Stimulated activated naive CD4-positive, alpha-beta T cell (primary cell): ENCODE results near the gene PIGR.
A peak's percentile ranks its signal among the peaks of the same experiment; 100 is the strongest.

ENCODE experiments used
- DNase-seq, 6 experiments: peaks; one replicate each; lab custom pipeline; 2025; lab: John Stamatoyannopoulos, UW

The PIGR gene

DNA sequence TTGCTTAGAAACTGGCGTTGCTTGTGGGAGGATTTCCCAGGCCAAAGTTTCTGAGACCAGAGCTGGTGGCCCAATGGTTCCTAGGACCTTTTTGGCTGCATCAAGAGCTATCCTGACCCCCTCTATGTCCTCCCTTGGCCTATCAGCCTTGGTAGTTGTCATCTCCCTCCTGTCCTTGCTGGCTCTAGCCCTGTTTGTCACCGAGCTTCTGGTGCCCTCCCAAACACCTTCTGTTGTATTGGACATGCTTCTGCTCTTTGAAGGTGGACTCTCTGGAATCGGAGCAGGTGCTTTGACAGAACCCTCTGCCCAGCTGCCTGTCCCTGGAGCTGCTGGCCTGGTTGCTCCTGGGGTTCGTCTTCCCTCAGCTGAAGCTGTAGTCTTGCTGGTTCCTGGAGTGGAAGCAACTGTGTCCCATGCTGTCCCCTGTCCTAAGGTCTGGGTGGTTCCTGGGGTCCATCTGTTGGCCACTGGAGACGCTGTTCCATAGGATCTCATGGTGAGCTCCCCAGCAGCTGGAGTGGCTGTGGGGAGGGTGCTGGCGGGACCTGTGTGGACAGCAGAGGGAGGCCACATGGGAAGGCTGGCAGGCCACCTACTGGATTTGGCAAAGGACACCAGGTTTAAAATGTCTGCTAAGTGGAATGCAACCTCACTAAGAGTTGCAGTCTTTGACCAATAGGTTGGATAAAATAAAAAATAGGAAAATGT lies 14.6 kb upstream of the PIGR start:
- no peak for DNase-seq

GRCh38 chr1:206958144-206958543 lies 11.9 kb upstream of the PIGR start:
- DNase-seq, result no peak

- DNase-seq, result no peak
Observed at GRCh38 chr1:206957639-206958038, 11.4 kb upstream of the PIGR start.

GRCh38 chr1:206955476-206956451 lies 9.5 kb upstream of the PIGR start:
- DNase-seq, result no peak

- no peak for DNase-seq
Observed at GRCh38 chr1:206954459-206955342, 8.4 kb upstream of the PIGR start.

DNA sequence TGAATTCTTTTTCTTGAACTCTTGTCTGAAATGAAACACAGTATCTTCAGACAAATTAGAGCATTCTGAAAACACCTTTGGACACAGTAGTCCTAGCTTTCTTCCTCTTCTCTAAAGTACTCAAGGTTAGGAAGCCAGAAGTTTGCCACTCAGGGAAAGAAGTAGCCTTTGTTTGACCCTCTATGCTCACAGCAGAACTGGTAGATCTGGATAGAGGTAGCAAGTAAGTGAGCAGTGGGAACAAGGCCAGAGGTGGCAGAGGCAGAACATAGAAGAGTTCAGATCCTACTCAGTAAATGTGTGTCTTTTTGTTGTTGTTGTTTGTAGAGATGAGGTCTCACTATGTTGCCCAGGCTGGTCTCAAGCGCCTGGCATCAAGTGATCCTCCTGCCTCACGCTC lies 7.4 kb upstream of the PIGR start:
- no peak for DNase-seq

DNA sequence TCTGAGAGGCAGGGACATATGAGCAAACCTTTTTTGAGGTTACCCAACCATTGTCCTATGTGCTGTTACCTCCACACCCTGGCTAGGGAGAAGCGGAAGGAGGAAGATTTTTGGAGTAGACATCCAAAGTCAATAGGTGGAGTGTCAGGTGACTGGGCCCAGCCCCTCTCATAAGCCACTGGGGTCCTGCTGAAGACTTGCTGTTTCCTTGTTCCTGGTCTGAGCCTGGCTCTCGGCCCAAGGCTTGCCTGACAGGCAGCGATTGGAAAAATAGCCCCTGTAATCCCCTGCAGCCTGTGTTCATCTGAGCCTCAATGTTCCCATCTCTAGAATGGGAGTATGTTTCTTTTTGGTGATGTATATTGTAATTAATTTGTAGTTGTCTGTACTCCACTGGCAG lies 6.9 kb upstream of the PIGR start:
- DNase-seq, result no peak

GRCh38 chr1:206952171-206952570 lies 5.9 kb upstream of the PIGR start:
- DNase-seq, result no peak

DNA sequence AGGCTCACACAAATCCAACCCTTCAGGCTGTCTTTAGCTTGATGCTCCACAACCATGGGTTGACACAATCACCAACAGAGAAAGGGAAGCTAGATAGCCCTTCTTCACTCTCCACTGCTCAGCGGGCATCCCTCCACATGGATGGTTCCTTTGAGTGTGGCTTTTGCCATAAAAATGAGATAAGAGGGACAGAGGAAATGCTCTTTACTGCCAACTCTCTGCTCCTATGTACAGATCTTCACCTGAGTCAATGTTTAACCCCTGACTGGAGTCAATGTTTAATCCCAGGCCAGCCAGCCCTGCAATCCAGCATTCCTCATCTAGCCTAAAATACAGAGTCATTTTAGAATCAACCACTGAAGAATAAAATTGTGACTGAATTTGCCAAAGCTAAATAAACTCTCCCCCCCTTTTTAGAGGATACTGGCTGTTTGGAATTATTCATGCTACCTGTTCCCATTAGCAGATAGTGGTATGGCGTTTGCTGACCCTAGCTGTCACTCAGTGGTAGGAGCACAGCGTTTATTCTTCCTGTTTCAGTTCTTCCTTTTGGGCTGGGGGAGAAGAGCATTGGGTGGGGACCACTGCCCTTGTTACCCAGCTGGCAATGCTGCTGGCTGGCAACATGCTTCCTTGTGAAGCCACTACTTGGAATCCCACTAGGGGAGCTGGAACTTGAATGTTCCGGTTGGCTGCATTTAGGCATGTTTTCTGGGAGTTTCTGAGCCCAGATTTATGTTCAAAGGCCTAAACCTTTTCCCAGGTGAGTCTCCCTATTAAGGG lies 5.2 kb upstream of the PIGR start:
- no peak for DNase-seq

DNA sequence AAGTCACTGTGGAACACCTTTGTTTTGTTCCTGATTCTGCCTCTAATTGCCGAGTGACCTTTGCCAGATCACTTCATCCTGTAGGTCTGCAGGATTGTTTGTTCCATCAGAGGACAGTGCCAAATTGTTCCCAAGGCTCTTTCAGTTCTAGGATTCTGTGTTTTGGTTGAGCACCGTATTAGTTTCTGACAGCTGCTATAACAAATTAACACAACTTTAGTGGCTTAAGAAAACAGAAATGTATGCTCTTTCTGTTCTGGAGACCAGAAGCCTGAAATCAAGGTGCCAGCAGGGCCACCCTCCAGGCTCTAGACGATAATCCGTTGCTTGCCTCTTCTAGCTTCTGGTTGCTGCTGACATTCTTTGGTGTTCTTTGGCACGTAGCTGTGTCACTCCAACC lies 3.4 kb upstream of the PIGR start:
- no peak for DNase-seq

DNA sequence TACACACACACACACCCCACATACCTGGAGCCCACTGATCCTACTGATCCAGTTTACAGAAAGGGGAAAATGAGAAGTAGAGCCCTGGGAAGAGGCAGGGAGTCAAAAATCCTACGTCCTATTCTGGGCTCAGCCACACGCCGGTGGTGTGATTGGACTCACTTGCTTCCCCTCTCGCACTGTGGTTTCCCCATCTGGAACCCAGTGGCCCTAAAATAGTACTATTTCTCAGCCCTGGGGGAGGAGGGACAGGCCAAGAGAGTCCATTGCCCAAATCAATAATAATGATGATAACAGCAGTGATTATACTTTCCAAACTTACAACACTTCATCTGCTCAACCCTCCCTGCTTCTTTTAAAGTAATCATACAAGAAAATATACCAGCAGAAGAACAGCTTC lies 2.9 kb upstream of the PIGR start:
- DNase-seq, result no peak

DNA sequence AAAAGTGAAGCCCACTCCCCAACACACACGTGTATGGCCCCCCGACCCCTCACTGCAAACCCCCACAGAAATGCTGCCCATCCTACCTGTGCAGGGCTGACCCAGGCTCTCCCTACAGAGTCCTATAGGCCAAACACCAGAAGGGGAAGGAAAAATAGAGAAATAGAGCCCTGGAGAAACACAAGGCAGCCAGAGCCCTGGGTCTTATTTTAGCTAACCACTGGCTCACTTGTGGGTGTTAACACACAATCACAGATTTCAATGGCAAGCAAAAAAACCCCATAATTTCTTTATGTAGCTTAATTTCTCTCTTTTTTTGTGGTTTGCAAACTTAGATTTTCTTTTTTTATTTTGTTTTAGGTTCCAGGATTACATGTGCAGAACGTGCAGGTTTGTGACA lies 989 bp upstream of the PIGR start:
- DNase-seq, result no peak

GRCh38 chr1:206945779-206946178 lies 487 bp downstream of the PIGR start:
- no peak for DNase-seq

GRCh38 chr1:206944703-206945102 lies 1.6 kb downstream of the PIGR start:
- DNase-seq, result no peak

- DNase-seq, result no peak
Observed at GRCh38 chr1:206941766-206942418, 4.4 kb downstream of the PIGR start.

GRCh38 chr1:206940588-206940936 lies 5.7 kb downstream of the PIGR start:
- DNase-seq, result no peak

DNA sequence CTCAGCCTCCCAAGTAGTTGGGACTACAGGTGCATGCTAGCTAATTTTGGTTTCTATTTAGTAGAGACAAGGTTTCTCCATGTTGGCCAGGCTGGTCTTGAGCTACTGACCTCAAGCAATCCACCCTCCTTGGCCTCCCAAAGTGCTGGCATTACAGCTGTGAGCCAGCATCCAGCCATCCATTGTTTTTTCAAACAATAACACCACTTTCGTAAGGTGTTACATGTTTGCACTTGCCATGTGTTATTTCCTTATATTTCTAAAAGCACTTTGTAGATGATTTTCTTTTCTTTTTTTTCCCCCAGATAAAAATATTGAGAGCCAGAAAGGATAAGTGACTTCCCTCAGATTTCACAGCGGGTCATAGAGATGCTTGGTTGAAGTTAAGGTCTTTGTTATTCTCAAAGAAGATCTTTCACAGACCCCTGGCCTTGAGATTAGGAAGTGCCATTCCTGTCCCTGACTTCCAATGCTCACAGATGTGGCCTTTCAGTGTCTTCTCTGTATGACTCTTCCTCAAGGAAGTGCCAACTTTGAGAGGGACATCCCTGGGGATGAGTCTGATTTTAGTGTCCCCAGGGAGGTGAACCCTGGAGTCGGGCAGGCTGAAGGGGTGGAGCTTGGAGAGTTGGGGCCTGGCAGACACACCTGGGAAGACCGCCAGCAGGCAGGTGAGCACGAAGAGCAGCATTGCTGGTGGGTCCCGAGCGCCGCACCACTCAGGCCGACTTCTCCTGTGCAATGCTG lies 6.3 kb downstream of the PIGR start:
- no peak for DNase-seq

GRCh38 chr1:206939131-206939530 lies 7.1 kb downstream of the PIGR start:
- no peak for DNase-seq

DNA sequence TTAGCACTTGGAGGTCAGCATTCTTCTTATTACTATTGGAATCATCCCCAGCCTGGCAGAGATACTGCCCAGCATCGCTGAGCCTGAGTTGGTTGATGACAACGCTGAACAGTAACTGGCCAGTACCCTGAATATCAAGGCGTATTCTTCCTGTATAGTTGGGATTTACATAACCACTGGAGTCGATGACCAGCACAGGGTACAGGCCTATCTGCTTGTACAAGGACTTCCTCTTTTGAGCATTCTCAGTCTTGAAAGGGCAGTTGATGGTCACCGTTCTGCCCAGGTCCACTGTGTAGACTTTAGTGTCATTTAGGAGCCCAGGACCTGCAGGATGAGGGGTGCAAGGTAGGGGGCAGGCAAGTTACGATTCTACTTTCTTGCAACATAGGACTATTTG lies 8.8 kb downstream of the PIGR start:
- no peak for DNase-seq

- peak in 5 of 6 experiments; percentile 9 to 41 (median 24) for DNase-seq
Observed at GRCh38 chr1:206935491-206936067, 10.7 kb downstream of the PIGR start.
